Measurements from ENCODE around the gene DKK1.

Gene DKK1

GRCh38 chr10:52313933-52314821 lies at the start of gene DKK1:
DKK1 (plus strand) TSS chr10:52314281; CDS start chr10:52314435, 154 bp downstream.
- no peak for FAIRE-seq

- FAIRE-seq: no peak
Observed at GRCh38 chr10:52265131-52265926, 48.8 kb upstream of the DKK1 start.

GRCh38 chr10:52266858-52267257 lies 47.2 kb upstream of the DKK1 start:
- FAIRE-seq: no peak

- FAIRE-seq: no peak
Observed at GRCh38 chr10:52268790-52269189, 45.3 kb upstream of the DKK1 start.

GRCh38 chr10:52269233-52269632 lies 44.8 kb upstream of the DKK1 start:
- no peak for FAIRE-seq

- no peak for FAIRE-seq
Observed at GRCh38 chr10:52276163-52276562, 37.9 kb upstream of the DKK1 start.

- FAIRE-seq: no peak
Observed at GRCh38 chr10:52276986-52277385, 37.1 kb upstream of the DKK1 start.

- no peak for FAIRE-seq
Observed at GRCh38 chr10:52279546-52279945, 34.5 kb upstream of the DKK1 start.

GRCh38 chr10:52280051-52280450 lies 34.0 kb upstream of the DKK1 start:
- FAIRE-seq: no peak

GRCh38 chr10:52283174-52283573 lies 30.9 kb upstream of the DKK1 start:
- no peak for FAIRE-seq

- FAIRE-seq: no peak
Observed at GRCh38 chr10:52284416-52285013, 29.6 kb upstream of the DKK1 start.

- FAIRE-seq: no peak
Observed at GRCh38 chr10:52287866-52288265, 26.2 kb upstream of the DKK1 start.

GRCh38 chr10:52297747-52298146 lies 16.3 kb upstream of the DKK1 start:
- FAIRE-seq: no peak

- no peak for FAIRE-seq
Observed at GRCh38 chr10:52300599-52301277, 13.3 kb upstream of the DKK1 start.

- no peak for FAIRE-seq
Observed at GRCh38 chr10:52308251-52309031, 5.6 kb upstream of the DKK1 start.

- no peak for FAIRE-seq
Observed at GRCh38 chr10:52312942-52313255, 1.2 kb upstream of the DKK1 start.

GRCh38 chr10:52313256-52313932 lies 687 bp upstream of the DKK1 start:
- FAIRE-seq: no peak

- no peak for FAIRE-seq
Observed at GRCh38 chr10:52314822-52315552, 906 bp downstream of the DKK1 start.

- FAIRE-seq: no peak
Observed at GRCh38 chr10:52316001-52316400, 1.9 kb downstream of the DKK1 start.

GRCh38 chr10:52316500-52316899 lies 2.4 kb downstream of the DKK1 start:
- no peak for FAIRE-seq

- FAIRE-seq: no peak
Observed at GRCh38 chr10:52318136-52318701, 4.1 kb downstream of the DKK1 start.
